Right lobe of liver (tissue), 4 donors: ENCODE measurements around the gene SPP2.

Experiments used
- CTCF ChIP-seq, 4 donors: fragments of 200-600 bp in 3 of 4; fragments of 450-650 bp in 1 of 4; IDR thresholded peaks; one replicate each; pipeline versions ENCODE4 v1.5.1 to v1.8.0; 2016 to 2022; ENCODE audit warnings: antibody characterized with exemption in 4 of 4, mild to moderate bottlenecking in 2 of 4
- POLR2A ChIP-seq: fragments of 450-650 bp; IDR thresholded peaks from one replicate; pipeline ENCODE4 v1.6.1; 2017; ENCODE audit warnings: antibody characterized with exemption, mild to moderate bottlenecking
- donor health status: DM: no; HTN: no; CAD: no.
- donor health status: DM: no; HTN: no; CAD: no.
- donor health status: DM: no; HTN: yes; CAD: no.

- TF ChIP-seq CTCF (IDR thresholded peaks at IDR 0.05): no peak
- TF ChIP-seq POLR2A: no peak
These were observed 21.2 kb downstream of the SPP2 start for GRCh38 chr2:234071664-234072063.
